Smooth muscle cell (in vitro differentiated cells): ENCODE measurements around the gene ZNF337. TPM values are rescaled to one million over a fixed set of nuclear protein-coding genes. Genes with fewer than 3 reads are reported as not detected.
"Not testable (repeated sequence)": the region's sequence is repeated elsewhere in the genome, so short reads cannot be mapped to it uniquely, and the experiment has no call there.

Experiments used
- DNase-seq: peaks from one replicate; lab custom pipeline; 2025; ENCODE audit not compliant: unreplicated experiment; lab: John Stamatoyannopoulos, UW
- H2AFZ ChIP-seq: fragments of 200-600 bp; sonication (generic); 2 replicates; pipeline ENCODE4 v1.6.0; 2016; ENCODE audit warnings: antibody characterized with exemption, low read depth, mild to moderate bottlenecking
- H3F3A ChIP-seq: fragments of 200-600 bp; sonication (generic); 2 replicates; pipeline ENCODE4 v1.6.0; 2017; ENCODE audit warnings: antibody characterized with exemption, low read depth
- H3K27ac ChIP-seq: fragments of 200-600 bp; sonication (generic); 2 replicates; pipeline ENCODE4 v1.5.1; 2016; ENCODE audit warnings: low read depth, mild to moderate bottlenecking
- H3K27me3 ChIP-seq: fragments of 200-600 bp; sonication (generic); 2 replicates; pipeline ENCODE4 v1.6.1; 2016; ENCODE audit warnings: low read depth, mild to moderate bottlenecking
- H3K36me3 ChIP-seq: fragments of 200-600 bp; sonication (generic); 2 replicates; pipeline ENCODE4 v1.5.1; 2016; ENCODE audit warnings: low read depth
- H3K4me1 ChIP-seq: fragments of 200-600 bp; sonication (generic); 2 replicates; pipeline ENCODE4 v1.5.1; 2016; ENCODE audit warnings: low read depth
- H3K4me2 ChIP-seq: fragments of 200-600 bp; sonication (generic); 2 replicates; pipeline ENCODE4 v1.6.0; 2016; ENCODE audit warnings: mild to moderate bottlenecking
- H3K4me3 ChIP-seq: fragments of 200-600 bp; sonication (generic); 2 replicates; pipeline ENCODE4 v1.5.1; 2016; ENCODE audit warnings: mild to moderate bottlenecking
- H3K79me2 ChIP-seq: fragments of 200-600 bp; sonication (generic); 2 replicates; pipeline ENCODE4 v1.6.0; 2016; ENCODE audit warnings: low read depth, mild to moderate bottlenecking
- H3K9ac ChIP-seq: fragments of 200-600 bp; sonication (generic); 2 replicates; pipeline ENCODE4 v1.6.0; 2016; ENCODE audit warnings: low read depth
- H3K9me3 ChIP-seq: fragments of 200-600 bp; sonication (generic); replicated peaks from 2 replicates; pipeline ENCODE4 v1.5.1; 2016; ENCODE audit warnings: low read depth
- H4K20me1 ChIP-seq: fragments of 200-600 bp; sonication (generic); 2 replicates; pipeline ENCODE4 v1.6.0; 2016; ENCODE audit warnings: low read depth
- WGBS: methylation state at CpG from one replicate; pipeline ENCODE4 v1.1.7; 2016; ENCODE audit warnings: low lambda C conversion rate; 5-methylcytosine and 5-hydroxymethylcytosine counted together
- polyA plus RNA-seq: library from polyadenylated mRNA; unstranded; fragments of >200 nt; fragmentation: Nextera tagmentation; extraction: Ambion mirVana; gene quantifications from 2 replicates; pipeline ENCODE4 v1.2.1, GENCODE V29; 2016
- total RNA-seq: library from RNA; depleted of rRNA; stranded (reverse); fragments of >200 nt; gene quantifications from 2 replicates; pipeline ENCODE4 v1.2.3, GENCODE V29; 2014
- TF ChIP-seq, protein P1 (sequence below): fragments of 200-600 bp; sonication (generic); IDR thresholded peaks from 2 replicates; pipeline ENCODE4 v1.5.1; 2017; ENCODE audit warnings: borderline replicate concordance, mild to moderate bottlenecking, antibody characterized with exemption; ENCODE audit not compliant: insufficient read depth, poor library complexity, severe bottlenecking

ZNF337 gene
- total and polyA plus RNA-seq, 2 experiments from 2014 or later: 5.1 to 13.3 TPM

GRCh38 chr20:25669826-25670422, 26.7 kb downstream of the ZNF337 start:
- H3K4me2 ChIP-seq: no peak overlapping the region
- no peaks in the 10 kb centered on the region for H3K9me3 ChIP-seq
- H3K4me3 ChIP-seq: no peak overlapping the region
- H3K79me2 ChIP-seq: no peaks in the 10 kb centered on the region
- no peak overlapping the region for H3K9ac ChIP-seq
- no peaks in the 10 kb centered on the region for H3F3A ChIP-seq
- H3K27ac ChIP-seq: no peak overlapping the region
- TF ChIP-seq, protein P1, sequence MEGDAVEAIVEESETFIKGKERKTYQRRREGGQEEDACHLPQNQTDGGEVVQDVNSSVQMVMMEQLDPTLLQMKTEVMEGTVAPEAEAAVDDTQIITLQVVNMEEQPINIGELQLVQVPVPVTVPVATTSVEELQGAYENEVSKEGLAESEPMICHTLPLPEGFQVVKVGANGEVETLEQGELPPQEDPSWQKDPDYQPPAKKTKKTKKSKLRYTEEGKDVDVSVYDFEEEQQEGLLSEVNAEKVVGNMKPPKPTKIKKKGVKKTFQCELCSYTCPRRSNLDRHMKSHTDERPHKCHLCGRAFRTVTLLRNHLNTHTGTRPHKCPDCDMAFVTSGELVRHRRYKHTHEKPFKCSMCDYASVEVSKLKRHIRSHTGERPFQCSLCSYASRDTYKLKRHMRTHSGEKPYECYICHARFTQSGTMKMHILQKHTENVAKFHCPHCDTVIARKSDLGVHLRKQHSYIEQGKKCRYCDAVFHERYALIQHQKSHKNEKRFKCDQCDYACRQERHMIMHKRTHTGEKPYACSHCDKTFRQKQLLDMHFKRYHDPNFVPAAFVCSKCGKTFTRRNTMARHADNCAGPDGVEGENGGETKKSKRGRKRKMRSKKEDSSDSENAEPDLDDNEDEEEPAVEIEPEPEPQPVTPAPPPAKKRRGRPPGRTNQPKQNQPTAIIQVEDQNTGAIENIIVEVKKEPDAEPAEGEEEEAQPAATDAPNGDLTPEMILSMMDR: peak; percentile 7
- WGBS: 70% methylated on average over 7 of the region's 7 CpGs
- no peak for DNase-seq
- H3K27me3 ChIP-seq: no peaks in the 10 kb centered on the region
- no peaks in the 10 kb centered on the region for H3K36me3 ChIP-seq
- H3K4me1 ChIP-seq: no peaks in the 10 kb centered on the region
- no peak overlapping the region for H2AFZ ChIP-seq
- no peaks in the 10 kb centered on the region for H4K20me1 ChIP-seq

DNA sequence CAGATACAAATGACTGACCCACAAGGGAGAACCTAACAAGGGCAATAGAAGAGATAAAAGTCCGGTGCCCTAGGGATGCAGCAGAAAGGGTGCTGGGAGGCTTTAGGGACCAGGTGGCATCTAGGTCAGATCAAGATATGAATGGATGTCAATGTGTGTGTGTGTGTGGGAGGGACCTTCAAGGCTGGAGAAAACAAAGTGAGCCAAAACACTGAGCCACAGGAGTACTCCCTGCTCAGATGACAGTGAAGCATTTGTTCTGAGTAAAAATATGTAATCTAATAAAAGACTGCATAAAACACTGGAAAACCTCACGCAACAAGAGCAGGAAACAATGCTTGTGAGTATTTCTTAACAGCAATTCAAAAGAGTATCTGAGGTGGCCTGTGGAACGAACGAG, 28.2 kb downstream of the ZNF337 start:
- WGBS: over 99% methylated on average over 4 of the region's 4 CpGs
- DNase-seq: no peak
- no peaks in the 10 kb centered on the region for H4K20me1 ChIP-seq
- H3K9ac ChIP-seq: no peak overlapping the region
- H3K27me3 ChIP-seq: no peaks in the 10 kb centered on the region
- no peak overlapping the region for H2AFZ ChIP-seq
- H3K4me2 ChIP-seq: no peak overlapping the region
- no peaks in the 10 kb centered on the region for H3K4me1 ChIP-seq
- no peaks in the 10 kb centered on the region for H3F3A ChIP-seq
- no peaks in the 10 kb centered on the region for H3K79me2 ChIP-seq
- no peaks in the 10 kb centered on the region for H3K9me3 ChIP-seq
- no peak overlapping the region for H3K4me3 ChIP-seq
- TF ChIP-seq, protein P1: no peak
- no peaks in the 10 kb centered on the region for H3K36me3 ChIP-seq
- no peak overlapping the region for H3K27ac ChIP-seq

DNA sequence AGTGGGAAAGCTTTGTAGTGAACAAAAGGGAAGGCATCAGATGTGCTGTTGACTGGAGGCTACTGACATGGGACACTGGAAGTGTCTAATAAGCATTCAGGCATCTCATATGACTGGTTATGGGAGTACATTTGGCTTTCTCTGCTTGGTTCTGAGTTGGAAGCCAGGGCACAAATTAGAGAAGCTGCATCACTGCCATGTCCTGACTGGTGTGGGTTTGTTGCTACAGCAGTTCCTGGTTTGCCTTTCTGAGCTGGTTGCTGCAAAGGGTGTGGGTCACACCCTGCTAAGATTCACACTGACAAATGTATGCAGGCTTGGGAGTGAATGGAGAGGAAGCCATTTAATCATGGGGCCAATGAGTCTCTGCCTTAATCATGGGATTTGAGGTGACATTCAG, 36.7 kb downstream of the ZNF337 start:
- no peak overlapping the region for H3K9ac ChIP-seq
- no peaks in the 10 kb centered on the region for H4K20me1 ChIP-seq
- H3K4me3 ChIP-seq: no peak overlapping the region
- no peaks in the 10 kb centered on the region for H3K9me3 ChIP-seq
- no peak overlapping the region for H3K4me2 ChIP-seq
- H3K27ac ChIP-seq: no peak overlapping the region
- TF ChIP-seq, protein P1: no peak
- DNase-seq: no peak
- no peak overlapping the region for H2AFZ ChIP-seq
- H3F3A ChIP-seq: no peaks in the 10 kb centered on the region
- no peaks in the 10 kb centered on the region for H3K4me1 ChIP-seq
- no peaks in the 10 kb centered on the region for H3K79me2 ChIP-seq
- H3K27me3 ChIP-seq: no peaks in the 10 kb centered on the region
- H3K36me3 ChIP-seq: no peaks in the 10 kb centered on the region

DNA sequence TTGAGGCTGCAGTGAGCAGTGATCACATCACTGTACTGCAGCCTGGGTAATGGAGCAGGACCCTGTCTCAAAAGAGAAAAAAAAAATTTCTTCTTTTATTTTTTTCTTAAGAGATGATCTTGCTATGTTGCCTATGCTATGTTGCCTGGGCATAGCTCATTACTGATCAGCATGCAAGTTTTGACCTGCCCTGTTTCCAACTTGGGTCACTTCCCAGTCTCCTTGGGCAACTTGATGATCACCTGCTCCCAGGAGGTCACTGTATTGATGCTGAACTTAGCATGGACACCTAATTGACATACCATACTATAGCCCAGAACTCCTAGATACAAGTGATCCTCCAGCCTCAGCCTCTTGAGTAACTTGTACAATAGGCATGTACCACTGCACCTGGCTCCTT, 42.2 kb downstream of the ZNF337 start:
- no peaks in the 10 kb centered on the region for H3K79me2 ChIP-seq
- no peak overlapping the region for H3K27ac ChIP-seq
- H2AFZ ChIP-seq: no peak overlapping the region
- H3K27me3 ChIP-seq: no peaks in the 10 kb centered on the region
- TF ChIP-seq, protein P1: no peak
- H3F3A ChIP-seq: no peaks in the 10 kb centered on the region
- DNase-seq: no peak
- H3K4me3 ChIP-seq: no peak overlapping the region
- no peaks in the 10 kb centered on the region for H3K9me3 ChIP-seq
- no peaks in the 10 kb centered on the region for H3K36me3 ChIP-seq
- no peaks in the 10 kb centered on the region for H4K20me1 ChIP-seq
- no peak overlapping the region for H3K4me2 ChIP-seq
- no peak overlapping the region for H3K9ac ChIP-seq
- H3K4me1 ChIP-seq: no peaks in the 10 kb centered on the region

DNA sequence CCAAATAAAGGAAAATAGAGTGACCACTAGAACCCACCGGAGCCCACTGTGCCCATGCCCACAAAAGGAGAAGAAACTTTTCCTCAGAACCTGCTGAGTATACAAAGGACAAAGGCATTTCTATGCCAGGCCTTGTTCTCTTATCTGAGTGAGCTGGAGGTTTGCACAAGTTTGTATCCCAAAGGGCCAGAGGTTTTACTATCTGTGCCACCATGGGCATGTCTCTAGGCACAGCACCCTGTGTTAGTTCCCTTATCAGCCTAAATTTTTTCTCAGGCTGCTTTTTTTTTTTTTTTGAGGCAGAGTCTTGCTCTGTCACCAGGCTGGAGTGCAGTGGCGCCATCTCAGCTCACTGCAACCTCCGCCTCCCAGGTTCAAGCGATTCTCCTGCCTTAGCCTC, 43.8 kb downstream of the ZNF337 start:
- H3K4me3 ChIP-seq, H3F3A ChIP-seq, H3K9ac ChIP-seq, H3K4me1 ChIP-seq, H3K27me3 ChIP-seq, H3K9me3 ChIP-seq, DNase-seq, H4K20me1 ChIP-seq, H3K4me2 ChIP-seq, H2AFZ ChIP-seq, H3K79me2 ChIP-seq, H3K36me3 ChIP-seq, H3K27ac ChIP-seq: not testable (repeated sequence)
- WGBS: 98% methylated on average over 4 of the region's 4 CpGs
